EL (cell line): ENCODE data around the gene DPP7.

Experiments used
- DNase-seq: peaks from one replicate; pipeline ENCODE4 v3.0.0-alpha.2; 2016

DPP7 gene

GRCh38 chr9:137114613-137115393 lies at the start of gene DPP7:
Gene DPP7 (minus strand): TSS chr9:137114733. CDS start chr9:137114713, 20 bp downstream.
- peak; percentile 56 for DNase-seq

- DNase-seq: no peak
Observed at GRCh38 chr9:137163805-137164204, 49.3 kb upstream of the DPP7 start.

GRCh38 chr9:137163365-137163715 lies 48.8 kb upstream of the DPP7 start:
- DNase-seq: no peak

GRCh38 chr9:137162505-137163364 lies 48.2 kb upstream of the DPP7 start:
- DNase-seq: peak; percentile 35

GRCh38 chr9:137161558-137162486 lies 47.3 kb upstream of the DPP7 start:
- no peak for DNase-seq

- no peak for DNase-seq
Observed at GRCh38 chr9:137160716-137161557, 46.4 kb upstream of the DPP7 start.

- DNase-seq: no peak
Observed at GRCh38 chr9:137160054-137160425, 45.5 kb upstream of the DPP7 start.

GRCh38 chr9:137159105-137160053 lies 44.8 kb upstream of the DPP7 start:
- no peak for DNase-seq

GRCh38 chr9:137158625-137159024 lies 44.1 kb upstream of the DPP7 start:
- no peak for DNase-seq

- DNase-seq: no peak
Observed at GRCh38 chr9:137157618-137158415, 43.3 kb upstream of the DPP7 start.

GRCh38 chr9:137156567-137157375 lies 42.2 kb upstream of the DPP7 start:
- peak; percentile 43 for DNase-seq

GRCh38 chr9:137152844-137153405 lies 38.4 kb upstream of the DPP7 start:
- DNase-seq: no peak

GRCh38 chr9:137150617-137151457 lies 36.3 kb upstream of the DPP7 start:
- DNase-seq: peak; percentile 34

- no peak for DNase-seq
Observed at GRCh38 chr9:137149942-137150616, 35.5 kb upstream of the DPP7 start.

- DNase-seq: no peak
Observed at GRCh38 chr9:137149363-137149762, 34.8 kb upstream of the DPP7 start.

GRCh38 chr9:137148661-137149060 lies 34.1 kb upstream of the DPP7 start:
- DNase-seq: no peak

GRCh38 chr9:137148242-137148641 lies 33.7 kb upstream of the DPP7 start:
- no peak for DNase-seq
